HG02970 (cell line): ENCODE results near the gene SHISA8.
"Not testable (repeated sequence)": the region's sequence is repeated elsewhere in the genome, so short reads cannot be mapped to it uniquely, and the experiment has no call there.

Experiments used
- ATAC-seq: cut with Tn5 transposase; IDR thresholded peaks from one replicate; pipeline ENCODE4 v1.9.1; 2021; ENCODE audit warnings: mild to moderate bottlenecking, moderate library complexity, moderate number of reproducible peaks; ENCODE audit not compliant: unreplicated experiment, low FRiP score

The SHISA8 gene

DNA sequence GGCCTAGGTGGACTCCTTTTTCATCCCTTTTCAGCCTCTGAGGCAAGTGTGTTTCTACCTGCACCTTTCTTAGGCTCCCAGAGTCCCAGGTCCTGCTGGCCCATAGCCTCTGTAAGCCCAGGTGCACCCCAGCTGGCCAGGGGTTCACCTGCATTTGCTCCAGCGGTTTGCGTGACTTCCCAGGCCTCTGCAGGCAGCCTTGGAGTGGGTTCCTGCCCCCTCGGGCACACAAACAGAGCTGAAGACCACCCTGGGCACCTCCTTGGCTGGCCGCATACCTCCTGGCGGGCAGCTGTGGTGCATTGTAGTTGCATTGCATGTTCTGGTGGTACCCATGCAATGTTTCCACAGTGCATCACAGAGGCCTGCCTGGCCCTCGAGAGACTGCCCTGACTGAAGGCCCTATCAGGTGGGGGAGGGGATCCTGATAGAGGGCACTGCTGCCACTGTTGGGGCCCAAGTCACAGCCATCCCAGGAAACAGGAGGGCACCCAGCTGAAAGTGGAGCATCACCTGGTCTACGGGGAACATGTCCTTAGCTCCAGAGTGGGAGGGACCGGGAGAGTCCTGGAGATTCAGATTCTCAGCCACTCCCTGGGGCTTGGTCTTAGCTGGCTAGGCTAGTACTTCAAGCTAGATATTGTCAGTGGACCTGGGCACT lies 14.1 kb downstream of the SHISA8 start:
- no peak for ATAC-seq

DNA sequence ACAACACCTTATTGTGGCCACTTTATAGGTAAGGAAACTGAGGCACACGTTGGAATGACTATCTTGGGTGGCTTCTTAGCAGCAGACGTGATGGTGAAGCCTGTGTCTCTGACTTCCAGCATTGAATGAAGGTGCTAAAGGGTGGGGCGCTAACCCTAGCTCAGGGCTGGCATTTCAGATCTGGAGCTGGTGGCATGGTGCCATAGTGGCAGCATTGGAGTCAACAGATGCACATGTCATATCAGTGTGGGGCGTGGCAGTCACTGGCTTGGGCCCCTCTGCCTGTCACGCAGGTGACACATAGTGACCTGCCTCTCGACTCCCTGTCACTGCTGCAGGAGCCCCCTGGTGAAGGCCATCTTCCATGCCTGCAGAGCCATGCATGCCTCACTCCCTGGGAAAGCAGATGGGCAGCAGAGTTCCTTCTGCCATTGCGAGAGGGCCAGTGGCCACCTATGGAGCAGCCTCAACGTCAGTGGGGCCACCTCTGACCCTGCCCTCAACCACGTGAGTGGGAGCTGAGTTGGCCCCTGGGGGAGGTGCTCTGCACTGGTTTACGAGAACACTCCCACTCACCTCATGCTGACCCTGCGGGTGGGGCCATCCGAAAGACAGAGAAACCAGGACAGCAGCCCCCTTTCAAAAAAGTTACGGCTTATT lies 14.8 kb downstream of the SHISA8 start:
- ATAC-seq = no peak

DNA sequence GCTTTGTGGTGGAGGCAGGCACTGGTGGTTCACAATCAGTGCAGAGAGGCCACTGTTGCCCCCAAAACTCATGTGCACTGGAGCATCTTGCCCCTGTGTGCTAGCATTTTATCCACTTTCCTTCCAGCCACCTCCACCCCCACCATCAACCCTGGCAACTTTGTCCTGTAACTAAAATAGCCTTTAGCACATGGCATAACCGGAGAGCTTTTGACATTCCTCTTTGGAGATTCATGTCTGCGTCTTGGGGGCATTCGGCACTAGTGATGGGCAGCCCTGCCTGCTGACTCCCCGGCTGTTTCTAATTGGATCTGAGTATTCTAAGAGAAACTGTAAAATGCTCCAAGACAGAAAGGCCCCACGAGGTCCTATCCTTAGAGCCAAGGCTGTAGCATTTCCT lies 15.8 kb downstream of the SHISA8 start:
- ATAC-seq = no peak

DNA sequence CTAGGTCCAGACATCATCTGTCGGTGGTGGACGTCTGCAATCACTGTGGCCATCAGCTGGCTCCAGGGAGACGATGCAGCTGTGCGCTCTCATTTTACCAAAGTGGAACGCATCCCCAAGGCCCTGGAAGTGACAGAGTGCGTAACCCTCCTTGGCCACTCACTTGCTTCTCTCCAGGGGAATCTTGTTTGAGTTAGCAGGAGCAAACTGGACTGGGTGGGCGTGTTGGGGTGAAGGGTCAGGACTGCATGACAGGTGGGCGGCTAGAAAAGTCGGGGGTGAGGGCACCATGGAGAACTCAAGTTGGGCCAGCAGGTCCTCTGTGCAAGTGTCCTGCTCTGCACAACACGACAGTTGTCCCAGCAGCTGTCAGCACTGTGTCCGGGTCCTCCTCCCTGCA lies 16.2 kb downstream of the SHISA8 start:
- no peak for ATAC-seq

DNA sequence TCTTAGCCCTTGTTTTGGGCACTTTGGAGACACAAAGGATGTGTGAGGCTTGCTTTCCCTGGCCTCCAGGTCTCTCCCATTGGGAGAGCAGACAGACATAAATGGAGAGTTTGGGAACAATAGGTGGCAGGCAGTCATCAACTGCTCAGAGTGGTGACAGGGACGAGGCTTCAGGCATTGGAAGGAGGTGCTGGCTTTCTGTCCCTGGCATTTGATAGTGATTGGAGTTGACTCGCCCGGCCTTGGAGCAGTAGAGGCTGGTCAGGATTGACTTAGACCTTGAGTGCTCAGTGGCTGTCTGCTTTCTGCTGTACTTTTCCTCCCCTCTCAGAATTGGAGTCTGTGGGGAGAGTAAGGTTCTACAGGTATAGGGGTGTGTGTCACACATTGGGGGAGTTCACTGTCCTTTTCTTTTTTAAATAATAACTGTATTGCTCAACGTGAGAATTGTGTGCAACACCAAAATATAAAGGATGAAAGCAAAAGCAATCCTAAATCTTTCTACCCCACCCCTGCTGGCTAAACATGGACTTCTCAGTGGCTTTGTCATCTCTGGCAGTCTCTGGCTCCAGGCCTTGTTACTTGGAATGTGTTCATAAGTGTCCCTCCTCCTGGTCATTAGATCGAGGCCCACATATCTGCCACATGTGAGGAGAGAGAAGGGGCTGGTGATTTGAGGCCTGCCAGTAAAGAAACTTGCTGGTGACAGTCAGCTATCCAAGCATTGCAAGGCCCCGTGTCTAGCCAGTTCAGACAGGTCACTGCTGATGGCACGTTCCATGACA lies 21.1 kb downstream of the SHISA8 start:
- no peak for ATAC-seq

DNA sequence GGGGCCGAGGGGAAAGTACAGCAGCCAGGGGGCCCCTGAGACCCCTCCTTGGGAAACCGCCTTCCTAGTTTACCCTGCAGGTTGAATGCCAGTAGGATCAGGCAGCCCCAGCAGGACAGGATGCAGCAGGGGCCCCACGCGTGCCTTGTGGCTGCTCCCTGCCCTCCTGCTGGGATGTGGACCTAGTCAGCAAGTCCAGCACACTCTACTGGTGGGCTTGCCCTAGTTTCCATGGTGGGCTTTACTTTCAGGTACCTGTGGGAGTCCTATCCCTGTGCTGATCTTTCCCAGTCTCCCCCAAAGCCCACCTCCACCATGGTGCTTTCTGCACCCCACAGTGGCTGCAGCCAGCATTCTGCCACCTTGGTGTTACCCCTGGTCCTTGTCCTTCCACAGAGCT lies 22.2 kb downstream of the SHISA8 start:
- no peak for ATAC-seq

DNA sequence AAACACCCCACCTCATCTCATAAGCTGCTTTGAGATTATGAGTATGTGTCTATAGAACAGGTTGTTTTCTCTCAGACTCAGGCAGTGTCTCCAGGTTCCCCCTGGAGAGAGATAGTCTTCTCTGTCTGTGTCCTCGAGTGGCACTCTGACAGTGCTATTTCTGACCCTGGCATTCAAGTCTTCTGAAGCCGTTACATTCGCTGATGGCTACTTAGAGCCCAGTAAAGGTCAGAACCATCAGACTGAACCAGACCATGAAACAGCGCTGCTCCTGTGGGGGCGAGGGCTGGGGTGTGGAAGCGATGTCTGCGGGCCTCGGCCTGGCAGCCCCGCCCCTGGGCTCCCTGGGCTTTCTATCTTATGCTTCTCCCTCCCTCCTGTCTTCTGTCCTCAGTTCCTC lies 23.5 kb downstream of the SHISA8 start:
- ATAC-seq = no peak

DNA sequence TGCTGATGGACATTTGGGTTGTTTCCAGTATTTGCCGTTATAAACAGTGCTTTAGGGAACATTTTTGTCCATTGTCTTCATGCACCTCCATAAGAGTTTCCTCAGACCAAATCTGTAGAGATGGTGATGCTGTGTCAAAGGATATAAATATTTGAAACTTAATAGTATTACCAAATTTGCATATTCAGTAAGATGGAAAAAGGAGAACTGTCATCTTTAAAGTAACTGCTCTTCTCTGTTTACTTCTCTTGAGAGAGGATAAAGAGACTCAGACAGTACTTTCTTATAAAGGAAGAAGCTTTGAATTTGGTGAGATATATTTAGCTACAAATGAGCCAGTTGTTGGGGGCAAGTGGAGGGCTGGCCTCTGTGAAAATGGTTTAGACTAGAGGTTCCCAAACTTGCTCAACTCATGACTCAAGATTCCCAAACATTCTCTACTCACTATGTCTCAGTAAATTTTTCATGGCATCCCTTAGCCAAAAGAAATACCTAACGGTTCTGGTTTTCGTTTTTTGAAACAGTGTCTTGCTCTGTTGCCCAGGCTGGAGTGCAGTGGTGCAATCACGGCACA lies 26.2 kb downstream of the SHISA8 start:
- no peak for ATAC-seq

DNA sequence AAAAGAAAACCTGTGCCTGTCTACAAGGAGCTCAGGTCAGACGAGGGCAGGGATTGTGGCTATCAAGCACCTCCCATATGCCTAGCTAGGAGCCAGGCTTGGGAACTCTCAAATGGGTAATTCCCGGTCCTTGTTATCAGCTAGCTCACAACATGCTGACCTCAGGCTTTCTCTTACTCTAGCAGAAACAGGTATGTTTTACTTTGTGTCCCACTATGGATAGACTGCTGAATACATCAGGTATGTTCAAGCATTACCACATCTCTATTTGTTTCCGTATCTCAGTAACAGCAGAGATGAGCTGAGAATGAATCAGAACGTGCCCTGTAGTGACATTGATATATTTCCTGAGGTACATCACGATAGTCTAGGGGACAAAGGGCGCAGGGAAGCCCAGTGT lies 29.4 kb downstream of the SHISA8 start:
- ATAC-seq = no peak

DNA sequence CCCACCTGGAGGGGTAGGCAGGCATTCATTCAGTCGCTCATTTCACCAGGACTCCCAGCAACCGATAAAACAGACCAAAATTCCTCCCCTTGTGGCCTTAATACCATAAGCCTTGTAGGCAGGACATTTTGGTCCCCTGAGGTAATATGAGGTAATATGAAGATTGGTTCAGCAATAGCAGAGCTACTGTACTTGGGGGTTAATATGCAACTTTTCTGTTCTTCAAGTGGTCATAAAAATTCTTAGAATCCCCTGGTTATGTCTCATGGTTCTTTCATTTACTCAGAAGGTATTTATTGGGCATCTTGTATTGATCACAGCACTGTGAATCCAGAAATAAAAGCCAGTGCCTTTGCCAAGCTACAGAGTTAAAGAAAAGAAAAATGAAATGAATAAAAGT lies 29.8 kb downstream of the SHISA8 start:
- ATAC-seq = no peak

DNA sequence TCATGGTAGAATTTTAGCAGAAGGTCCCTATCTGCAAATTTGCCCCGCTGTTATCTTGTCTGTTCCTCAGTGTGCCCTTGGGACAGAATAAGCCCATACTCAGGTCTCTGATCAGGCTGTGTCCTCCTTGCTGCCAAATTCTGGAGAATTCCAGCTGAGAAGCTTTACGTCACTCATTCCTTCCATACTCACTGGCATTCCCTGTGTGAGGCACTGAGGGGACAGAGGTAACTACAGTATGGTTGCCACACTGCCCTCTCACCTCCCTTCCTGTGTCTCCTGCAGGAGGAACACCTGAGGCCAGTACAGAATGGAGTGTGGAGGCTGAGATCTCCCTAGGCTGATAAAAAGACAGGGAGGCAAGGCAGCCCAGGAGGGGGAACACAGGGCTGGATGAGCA lies 31.5 kb downstream of the SHISA8 start:
- no peak for ATAC-seq

DNA sequence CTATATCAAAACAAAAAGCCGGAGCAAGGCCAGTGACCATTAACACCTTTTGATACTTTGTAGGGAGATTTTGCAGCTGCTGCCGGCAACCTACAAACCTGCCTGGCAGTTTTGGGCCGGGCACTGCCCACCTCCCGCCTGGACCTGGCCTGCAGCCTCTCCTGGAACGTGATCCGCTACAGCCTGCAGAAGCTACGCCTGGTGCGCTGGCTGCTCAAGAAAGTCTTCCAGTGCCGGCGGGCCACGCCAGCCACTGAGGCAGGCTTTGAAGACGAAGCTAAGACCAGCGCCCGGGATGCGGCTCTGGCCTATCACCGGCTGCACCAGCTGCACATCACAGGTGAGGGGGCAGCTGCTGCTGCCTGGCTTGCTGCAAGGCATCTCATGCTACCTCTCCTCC lies 34.2 kb downstream of the SHISA8 start:
- no peak for ATAC-seq

DNA sequence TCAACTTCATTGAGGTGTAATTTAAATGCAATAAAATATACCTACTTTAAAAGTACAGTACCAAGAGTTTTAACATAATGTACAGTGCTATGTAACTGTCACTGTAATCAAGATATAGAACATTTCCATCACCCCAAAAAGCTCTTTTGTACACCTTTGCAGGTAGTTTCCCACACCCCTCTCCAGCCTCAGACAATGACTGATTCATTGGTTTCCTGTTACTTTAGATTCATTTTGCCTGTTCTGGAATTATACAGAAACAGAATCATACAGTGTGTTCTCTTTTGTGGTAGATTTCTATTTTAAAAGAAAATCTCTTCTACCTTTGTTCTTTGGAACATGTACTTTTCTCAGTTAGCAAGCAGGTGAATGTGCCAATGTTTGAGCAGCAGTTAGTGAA lies 38.2 kb downstream of the SHISA8 start:
- ATAC-seq = no peak

DNA sequence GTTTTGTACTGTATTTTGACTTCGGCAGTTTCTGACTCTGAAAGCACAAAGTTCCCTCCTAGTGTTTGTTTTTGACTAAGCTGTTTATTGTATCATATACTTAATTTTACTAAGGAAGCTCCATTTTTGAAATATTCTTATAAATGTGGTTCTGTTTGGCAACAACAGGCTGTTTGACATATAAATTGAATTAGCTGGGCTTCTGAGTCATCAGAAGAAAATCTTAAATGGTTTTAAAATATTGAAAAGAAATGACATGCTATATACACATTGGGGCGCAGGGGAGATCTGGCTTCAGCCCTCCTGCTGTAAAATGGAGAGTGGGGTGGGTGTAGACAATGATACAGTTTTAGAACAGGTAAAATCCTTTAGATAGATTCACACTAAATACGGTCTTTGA lies 38.6 kb downstream of the SHISA8 start:
- ATAC-seq = no peak

DNA sequence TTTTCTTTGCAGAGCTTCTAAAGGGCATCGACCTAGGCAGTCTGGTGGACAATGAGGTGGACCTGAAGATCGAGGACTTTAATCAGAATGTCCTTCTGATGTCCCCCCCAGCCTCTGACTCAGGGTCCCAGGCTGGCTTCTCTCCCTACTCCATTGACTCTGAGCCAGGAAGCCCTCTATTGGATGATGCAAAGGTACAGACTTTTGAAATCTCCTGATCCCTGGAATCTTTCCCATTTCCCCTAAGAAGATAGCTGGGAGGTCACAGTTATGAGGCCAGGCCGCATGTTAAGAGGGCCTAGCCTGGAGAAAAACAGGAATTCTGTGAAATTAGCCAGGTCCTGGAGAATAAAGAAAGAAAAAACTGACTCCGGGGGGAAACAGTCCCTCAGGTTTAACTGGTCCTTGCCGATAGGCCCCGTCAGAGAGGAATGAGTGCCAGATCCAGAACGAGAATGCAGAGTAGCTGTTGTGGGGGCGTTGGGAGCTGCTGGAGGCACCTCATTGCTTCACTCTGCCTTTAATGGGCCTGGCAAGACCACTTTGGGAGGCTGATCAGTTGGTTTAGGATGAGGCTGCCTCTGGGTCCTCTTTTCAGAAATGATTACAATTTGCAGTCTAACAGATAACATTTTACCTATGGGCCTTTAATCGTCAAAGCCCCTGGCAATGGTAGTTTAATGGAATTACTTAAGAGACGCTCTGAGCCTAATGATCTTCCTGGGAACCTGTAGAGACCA lies 39.2 kb downstream of the SHISA8 start:
- ATAC-seq = no peak

DNA sequence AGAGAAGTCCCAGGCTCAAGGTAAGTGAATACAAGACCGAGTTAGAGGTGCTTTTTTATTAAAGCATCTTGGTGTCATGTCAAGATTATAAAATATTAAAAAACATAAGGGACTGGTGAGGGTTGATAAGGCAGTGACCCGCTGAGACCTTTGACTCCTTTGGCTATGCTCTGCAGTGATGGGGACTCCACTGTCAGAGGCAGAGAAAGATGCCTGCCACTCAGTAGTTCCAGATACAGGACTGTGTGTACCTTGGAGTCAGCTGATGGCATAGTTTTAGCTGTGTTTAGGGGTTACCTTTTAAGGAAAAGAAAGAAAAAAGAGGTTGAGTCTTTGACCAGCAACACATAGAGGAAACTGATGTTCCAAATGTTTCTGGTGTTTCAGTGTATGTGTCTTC lies 40.8 kb downstream of the SHISA8 start:
- ATAC-seq = no peak

DNA sequence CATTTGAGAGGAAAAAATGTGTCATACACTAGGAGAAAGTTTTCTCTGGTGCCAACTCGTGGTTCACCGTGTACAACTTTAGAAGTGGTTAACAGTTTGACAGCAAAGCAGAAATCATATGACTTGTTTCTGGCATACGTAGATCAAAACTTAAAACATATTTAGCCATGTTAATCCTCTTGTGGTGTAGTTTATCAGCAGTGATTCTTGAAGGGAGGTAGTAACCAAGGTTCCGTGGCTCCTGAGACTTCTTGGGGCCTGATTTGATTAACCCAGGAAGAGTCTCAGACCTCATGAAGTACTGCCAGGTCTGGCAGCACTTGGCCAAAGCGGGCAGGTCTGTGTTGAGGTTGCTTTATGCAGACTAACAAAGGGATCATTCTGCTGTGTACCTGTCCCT lies 41.5 kb downstream of the SHISA8 start:
- ATAC-seq = no peak

DNA sequence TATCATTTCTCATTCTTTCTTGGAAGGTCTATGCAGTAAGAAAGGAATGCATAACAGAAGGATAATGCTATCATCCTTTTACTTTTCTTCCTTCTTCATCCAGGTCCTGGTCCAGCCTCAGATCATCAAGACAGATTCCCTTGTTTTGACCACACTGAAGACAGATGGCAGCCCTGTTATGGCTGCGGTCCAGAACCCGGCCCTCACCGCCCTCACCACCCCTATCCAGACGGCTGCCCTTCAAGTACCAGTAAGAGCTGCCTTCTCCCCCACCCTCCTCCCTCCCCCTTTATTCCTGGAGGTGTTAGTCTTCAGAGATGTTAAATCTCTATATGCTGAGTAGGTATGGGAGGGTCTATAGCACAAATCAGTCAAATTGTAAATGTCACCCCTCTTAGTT lies 44.1 kb downstream of the SHISA8 start:
- no peak for ATAC-seq

DNA sequence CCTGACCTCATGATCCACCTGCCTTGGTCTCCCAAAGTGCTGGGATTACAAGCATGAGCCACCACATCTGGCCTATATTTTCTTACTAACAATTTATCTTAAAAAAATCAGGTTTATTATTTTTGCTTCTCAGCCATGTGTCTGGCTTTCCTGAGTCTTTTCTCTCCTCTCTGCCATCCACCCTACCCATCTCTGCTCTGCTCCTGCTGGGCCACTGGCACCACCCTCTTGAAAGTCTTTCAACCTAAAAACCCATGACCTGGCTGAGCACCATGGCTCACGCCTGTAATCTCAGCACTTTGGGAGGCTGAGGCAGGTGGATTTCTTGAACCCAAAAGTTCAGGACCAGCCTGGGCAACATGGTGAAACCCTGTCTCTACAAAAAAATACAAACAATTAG lies 44.8 kb downstream of the SHISA8 start:
- not testable (repeated sequence) for ATAC-seq

DNA sequence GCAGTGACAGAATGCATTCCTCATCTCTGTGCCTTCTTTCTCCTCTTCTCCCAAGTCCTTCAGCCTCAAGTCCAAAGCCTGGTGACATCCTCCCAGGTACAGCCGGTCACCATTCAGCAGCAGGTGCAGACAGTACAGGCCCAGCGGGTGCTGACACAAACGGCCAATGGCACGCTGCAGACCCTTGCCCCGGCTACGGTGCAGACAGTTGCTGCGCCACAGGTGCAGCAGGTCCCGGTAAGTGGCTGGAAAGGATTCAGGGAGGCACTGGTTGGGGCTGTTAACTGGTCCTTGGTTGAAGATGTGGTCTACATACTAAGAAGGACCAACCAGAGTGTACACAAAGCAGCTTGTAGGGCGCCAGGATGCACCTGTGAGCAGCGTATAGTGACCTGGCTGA lies 46.3 kb downstream of the SHISA8 start:
- no peak for ATAC-seq

DNA sequence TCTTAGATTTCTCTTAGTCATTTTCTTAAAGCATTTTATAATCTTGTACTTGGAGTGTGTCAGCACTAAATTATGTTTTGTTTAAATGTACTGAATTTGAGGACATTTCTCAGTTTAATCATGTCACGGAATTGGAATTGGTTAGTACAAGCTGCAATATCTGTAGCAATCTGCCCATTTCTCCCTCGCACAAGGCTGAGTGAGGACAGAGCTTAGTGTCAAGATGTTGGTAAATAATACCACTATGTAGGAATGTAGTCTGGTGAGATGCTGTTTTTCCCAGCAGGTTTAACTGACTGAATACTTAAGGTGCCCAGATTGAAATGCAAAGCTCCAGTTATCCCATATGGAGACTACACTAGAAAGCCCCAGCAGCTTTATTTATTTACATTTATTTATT lies 51.4 kb downstream of the SHISA8 start:
- no peak for ATAC-seq
